IgD-negative memory B cell (primary cell): ENCODE data around the gene CRYL1. TPM values are rescaled to one million over a fixed set of nuclear protein-coding genes. Genes with fewer than 3 reads are reported as not detected.

Source experiments
- H3K27ac Mint-ChIP-seq, 3 donors: one replicate each; pipeline ENCODE4 v1.8.0; 2020 to 2022; ENCODE audit warnings: mild to moderate bottlenecking in 3 of 3, mixed read lengths in 3 of 3, moderate library complexity in 1 of 3
- H3K27me3 Mint-ChIP-seq: one replicate; pipeline ENCODE4 v1.8.0; 2021; ENCODE audit warnings: mixed read lengths
- H3K36me3 Mint-ChIP-seq: one replicate; pipeline ENCODE4 v1.8.0; 2020; ENCODE audit warnings: mild to moderate bottlenecking, mixed read lengths
- H3K4me1 Mint-ChIP-seq, 3 donors: one replicate each; pipeline ENCODE4 v1.8.0; 2020 to 2022; ENCODE audit warnings: mixed read lengths in 3 of 3, mild to moderate bottlenecking in 1 of 3
- H3K4me3 Mint-ChIP-seq, 4 donors: one replicate each; pipeline ENCODE4 v1.8.0; 2020 to 2022; ENCODE audit warnings: mild to moderate bottlenecking in 4 of 4, mixed read lengths in 4 of 4, moderate library complexity in 3 of 4
- H3K9me3 Mint-ChIP-seq, 3 donors: one replicate each; pipeline ENCODE4 v1.8.0; 2020 to 2021; ENCODE audit warnings: mixed read lengths in 3 of 3, mild to moderate bottlenecking in 1 of 3
- polyA plus RNA-seq: library from polyadenylated mRNA; unstranded; fragments of 300-500 nt; fragmentation: Illumina TruSeq; gene quantifications from one replicate; pipeline ENCODE4 v1.2.3, GENCODE V29; 2021

The CRYL1 gene
- polyA plus RNA-seq, 1 donor from 2014 or later: 32.3 TPM

DNA sequence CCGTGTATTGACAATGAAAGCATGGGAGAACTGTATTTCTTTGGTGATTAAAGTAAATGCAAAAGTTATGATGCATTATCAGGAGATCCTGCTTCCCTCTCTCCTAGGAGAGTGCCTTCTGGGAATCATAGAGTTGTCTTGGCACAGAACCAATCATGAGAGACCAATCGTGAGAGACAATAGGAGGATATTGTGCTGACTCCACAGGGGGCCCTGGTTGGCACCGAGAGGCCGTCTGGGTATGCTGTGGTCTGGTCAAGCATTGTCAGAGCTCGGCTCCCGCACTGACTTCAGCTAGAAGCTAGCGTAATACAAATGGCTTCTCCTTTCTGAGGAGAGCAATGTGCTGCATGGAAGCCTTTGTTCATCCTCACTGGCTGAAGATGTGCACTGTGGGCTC lies 162.1 kb downstream of the CRYL1 start:
- H3K36me3 Mint-ChIP-seq: no peaks in the 10 kb centered on the region
- peaks cover 0 to 3% (median 0%) of the 10 kb centered on the region in 3 donors for H3K4me1 Mint-ChIP-seq
- no peaks in the 10 kb centered on the region for H3K9me3 Mint-ChIP-seq
- no peak overlapping the region for H3K27ac Mint-ChIP-seq
- no peak overlapping the region for H3K4me3 Mint-ChIP-seq
- H3K27me3 Mint-ChIP-seq: peaks cover 21% of the 10 kb centered on the region

GRCh38 chr13:20363172-20363571 lies 162.5 kb downstream of the CRYL1 start:
- H3K27me3 Mint-ChIP-seq: peaks cover 21% of the 10 kb centered on the region
- H3K4me3 Mint-ChIP-seq: no peak overlapping the region
- no peaks in the 10 kb centered on the region for H3K36me3 Mint-ChIP-seq
- no peak overlapping the region for H3K27ac Mint-ChIP-seq
- H3K9me3 Mint-ChIP-seq: no peaks in the 10 kb centered on the region
- peaks cover 0 to 3% (median 0%) of the 10 kb centered on the region in 3 donors for H3K4me1 Mint-ChIP-seq

DNA sequence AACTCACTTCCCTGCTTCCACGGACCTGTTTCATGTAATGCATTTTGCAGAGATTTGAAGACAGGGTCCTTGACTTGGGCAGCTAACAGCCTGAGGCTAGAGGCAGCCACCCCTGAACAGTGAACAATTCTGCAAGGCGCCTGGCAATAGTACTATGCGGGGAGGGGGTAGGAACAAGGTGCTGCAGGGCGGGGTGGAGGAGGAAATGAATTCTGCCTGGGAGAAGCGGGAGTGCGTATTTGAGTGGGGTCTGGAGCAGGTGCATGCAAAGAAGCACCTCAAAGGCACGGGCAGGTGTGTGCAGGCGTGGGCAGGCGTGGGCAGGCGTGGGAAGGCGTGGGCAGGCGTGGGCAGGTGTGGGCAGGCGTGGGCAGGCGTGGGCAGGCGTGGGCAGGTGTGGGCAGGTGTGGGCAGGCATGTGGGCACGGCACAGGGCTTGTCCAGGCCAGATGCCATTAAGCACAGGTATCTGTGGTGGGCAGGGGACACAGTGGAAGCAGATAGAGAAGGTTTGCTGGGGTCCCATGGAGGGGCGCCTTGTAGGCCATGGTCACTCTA lies 163.1 kb downstream of the CRYL1 start:
- H3K27me3 Mint-ChIP-seq: peaks cover 18% of the 10 kb centered on the region
- H3K9me3 Mint-ChIP-seq: no peaks in the 10 kb centered on the region
- H3K4me3 Mint-ChIP-seq: no peak overlapping the region
- no peak overlapping the region for H3K27ac Mint-ChIP-seq
- no peaks in the 10 kb centered on the region for H3K36me3 Mint-ChIP-seq
- H3K4me1 Mint-ChIP-seq: peaks cover 0 to 3% (median 0%) of the 10 kb centered on the region in 3 donors

DNA sequence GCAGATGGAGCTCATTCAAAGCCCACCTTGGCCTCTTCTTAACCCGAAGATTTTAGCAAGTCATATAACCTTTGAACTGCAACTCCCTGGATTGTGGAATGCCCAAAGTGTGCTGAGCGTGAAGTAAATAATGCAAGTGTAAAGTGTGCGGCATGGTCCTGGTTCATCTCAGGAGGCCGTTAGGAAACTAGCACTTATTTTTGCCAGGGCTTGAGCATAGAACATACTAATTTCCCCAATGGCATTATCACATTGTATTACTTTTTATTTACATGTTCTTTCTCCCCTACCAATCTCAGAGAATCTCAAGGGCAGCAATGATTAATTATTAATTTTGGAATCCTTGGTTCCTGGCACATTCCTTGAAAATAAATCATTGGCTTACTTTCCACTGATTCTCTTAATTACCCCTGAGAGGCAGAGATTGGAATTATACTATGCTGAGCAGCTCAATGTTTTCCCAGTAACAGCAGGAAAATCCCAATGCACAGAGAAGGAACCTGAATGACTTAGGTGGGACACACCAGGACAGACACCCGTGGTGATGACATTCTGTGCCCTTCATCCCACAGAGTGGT lies 164.7 kb downstream of the CRYL1 start:
- Mint-ChIP-seq H3K27me3 (peaks cover 15% of the 10 kb centered on the region), H3K9me3 (no peaks in the 10 kb centered on the region), H3K4me1 (peaks cover 0 to 3% (median 0%) of the 10 kb centered on the region in 3 donors), H3K4me3 (no peak overlapping the region), H3K27ac (peak overlapping the region in 1 of 3 donors; percentile 59), H3K36me3 (no peaks in the 10 kb centered on the region)

DNA sequence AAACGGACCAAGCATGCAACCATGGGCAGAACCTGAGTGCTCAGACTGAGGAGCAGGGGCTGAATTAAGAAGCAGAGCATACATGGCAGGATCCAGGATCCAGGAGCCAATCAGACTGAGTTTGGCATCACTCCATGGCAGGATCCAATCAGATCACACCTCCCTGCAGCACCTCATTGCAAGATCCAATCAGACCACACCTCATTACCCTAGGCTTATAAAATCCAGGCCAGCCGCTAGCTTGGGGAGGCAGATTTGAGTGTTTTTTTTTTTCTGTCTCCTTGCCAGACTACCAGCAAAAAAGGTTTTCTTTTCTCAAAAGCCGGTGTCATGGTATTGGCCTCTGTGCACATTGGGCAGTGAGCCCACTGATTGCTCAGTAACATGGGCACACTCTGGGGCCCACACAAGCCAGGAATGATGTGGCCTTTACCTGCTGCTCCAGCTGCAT lies 165.6 kb downstream of the CRYL1 start:
- H3K9me3 Mint-ChIP-seq: no peaks in the 10 kb centered on the region
- no peak overlapping the region for H3K4me3 Mint-ChIP-seq
- no peak overlapping the region for H3K27ac Mint-ChIP-seq
- H3K4me1 Mint-ChIP-seq: peaks cover 0 to 3% (median 0%) of the 10 kb centered on the region in 3 donors
- peaks cover 13% of the 10 kb centered on the region for H3K27me3 Mint-ChIP-seq
- H3K36me3 Mint-ChIP-seq: no peaks in the 10 kb centered on the region

- H3K36me3 Mint-ChIP-seq: no peaks in the 10 kb centered on the region
- H3K4me1 Mint-ChIP-seq: peaks cover 0 to 3% (median 0%) of the 10 kb centered on the region in 3 donors
- peaks cover 13% of the 10 kb centered on the region for H3K27me3 Mint-ChIP-seq
- H3K9me3 Mint-ChIP-seq: no peaks in the 10 kb centered on the region
- no peak overlapping the region for H3K4me3 Mint-ChIP-seq
- no peak overlapping the region for H3K27ac Mint-ChIP-seq
Observed at GRCh38 chr13:20359335-20359734, 166.3 kb downstream of the CRYL1 start.

GRCh38 chr13:20358022-20358421 lies 167.6 kb downstream of the CRYL1 start:
- Mint-ChIP-seq H3K4me3 (no peak overlapping the region), H3K27ac (no peak overlapping the region), H3K27me3 (peaks cover 10% of the 10 kb centered on the region), H3K4me1 (peaks cover 0 to 3% (median 0%) of the 10 kb centered on the region in 3 donors), H3K36me3 (no peaks in the 10 kb centered on the region), H3K9me3 (no peaks in the 10 kb centered on the region)

- no peak overlapping the region for H3K4me3 Mint-ChIP-seq
- H3K36me3 Mint-ChIP-seq: no peaks in the 10 kb centered on the region
- H3K27ac Mint-ChIP-seq: no peak overlapping the region
- H3K27me3 Mint-ChIP-seq: peaks cover 4% of the 10 kb centered on the region
- H3K9me3 Mint-ChIP-seq: no peaks in the 10 kb centered on the region
- peaks cover 0 to 3% (median 0%) of the 10 kb centered on the region in 3 donors for H3K4me1 Mint-ChIP-seq
Observed at GRCh38 chr13:20356444-20356843, 169.2 kb downstream of the CRYL1 start.

GRCh38 chr13:20354722-20355121 lies 170.9 kb downstream of the CRYL1 start:
- Mint-ChIP-seq H3K4me1 (no peaks in the 10 kb centered on the region), H3K36me3 (no peaks in the 10 kb centered on the region), H3K27ac (no peak overlapping the region), H3K9me3 (no peaks in the 10 kb centered on the region), H3K4me3 (no peak overlapping the region), H3K27me3 (no peaks in the 10 kb centered on the region)

- H3K36me3 Mint-ChIP-seq: no peaks in the 10 kb centered on the region
- H3K27ac Mint-ChIP-seq: no peak overlapping the region
- H3K27me3 Mint-ChIP-seq: no peaks in the 10 kb centered on the region
- no peaks in the 10 kb centered on the region for H3K4me1 Mint-ChIP-seq
- no peak overlapping the region for H3K4me3 Mint-ChIP-seq
- no peaks in the 10 kb centered on the region for H3K9me3 Mint-ChIP-seq
Observed at GRCh38 chr13:20353973-20354372, 171.7 kb downstream of the CRYL1 start.

Other genes with a start within 250 kb of the CRYL1 start
- gene IFT88, start 41.3 kb upstream of the CRYL1 start, polyA plus RNA-seq: 7.9 TPM
- 0.11 TPM for gene IL17D, start 177.8 kb upstream of the CRYL1 start, polyA plus RNA-seq
- gene EEF1AKMT1, start 248.1 kb upstream of the CRYL1 start, polyA plus RNA-seq: 10.5 TPM